Vagina (tissue), 2 donors: ENCODE results near the gene B4GALNT3.

Experiments
- CTCF ChIP-seq, 3 experiments: fragments of 450-650 bp in 2 of 3; fragments of 200-600 bp in 1 of 3; sonication (generic) in 1 of 3; IDR thresholded peaks; one replicate each; pipeline ENCODE4 v1.5.1; 2017 to 2019; ENCODE audit warnings: antibody characterized with exemption in 3 of 3, mild to moderate bottlenecking in 2 of 3, moderate library complexity in 2 of 3
- POLR2A ChIP-seq, 2 donors: fragments of 450-650 bp; IDR thresholded peaks; one replicate each; pipeline ENCODE4 v1.6.1; 2017; ENCODE audit warnings: antibody characterized with exemption in 2 of 2, mild to moderate bottlenecking in 2 of 2, moderate library complexity in 2 of 2

- TF ChIP-seq CTCF (IDR thresholded peaks at IDR 0.05) (no peak), POLR2A (IDR thresholded peaks at IDR 0.05) (no peak)
Observed at GRCh38 chr12:524167-524951, 64.6 kb downstream of the B4GALNT3 start.
